Measurements from ENCODE around the gene GTF3C6. TPM values are rescaled to one million over a fixed set of nuclear protein-coding genes. Genes with fewer than 3 reads are reported as not detected.
"Not testable (repeated sequence)": the region's sequence is repeated elsewhere in the genome, so short reads cannot be mapped to it uniquely, and the experiment has no call there.

GTF3C6 gene
- total and polyA plus RNA-seq, 2 experiments from 2014 or later, result 63.1 to 106 TPM

- TF ChIP-seq EZH2phosphoT487 (IDR thresholded peaks at IDR 0.05; ENCODE audit: low read depth, severe bottlenecking, unreplicated experiment), result no peak
- no peak for TF ChIP-seq CTCF (IDR thresholded peaks at IDR 0.05; ENCODE audit: poor library complexity)
- no peak for TF ChIP-seq EZH2 (IDR thresholded peaks at IDR 0.05; ENCODE audit: borderline replicate concordance)
- Histone ChIP-seq H3K4me2 (peak overlapping the region; percentile 67), H4K20me1 (ENCODE audit: insufficient read depth, poor library complexity, severe bottlenecking) (no peaks in the 10 kb centered on the region), H3K4me1 (ENCODE audit: insufficient read depth) (peaks cover 10% of the 10 kb centered on the region), H3K9me2 (replicated peaks; ENCODE audit: insufficient read depth) (no peaks in the 10 kb centered on the region), H3K27me3 (no peaks in the 10 kb centered on the region), H3K27ac (peak overlapping the region; percentile 83), H2AFZ (peak overlapping the region; percentile 28), H3K36me3 (replicated peaks; ENCODE audit: insufficient read depth, low read depth) (no peaks in the 10 kb centered on the region), H3K9me3 (ENCODE audit: low read depth) (no peaks in the 10 kb centered on the region), H3K79me2 (peaks cover 2% of the 10 kb centered on the region), H3K4me3 (no peak overlapping the region)
- WGBS (ENCODE audit: low lambda C conversion rate, missing lambda C conversion rate), result 53% methylated on average over 8 of the region's 8 CpGs
- peak; percentile 53 for DNase-seq (ENCODE audit: low spot score)
Observed at GRCh38 chr6:110951986-110952794, 6.3 kb upstream of the GTF3C6 start.

DNA sequence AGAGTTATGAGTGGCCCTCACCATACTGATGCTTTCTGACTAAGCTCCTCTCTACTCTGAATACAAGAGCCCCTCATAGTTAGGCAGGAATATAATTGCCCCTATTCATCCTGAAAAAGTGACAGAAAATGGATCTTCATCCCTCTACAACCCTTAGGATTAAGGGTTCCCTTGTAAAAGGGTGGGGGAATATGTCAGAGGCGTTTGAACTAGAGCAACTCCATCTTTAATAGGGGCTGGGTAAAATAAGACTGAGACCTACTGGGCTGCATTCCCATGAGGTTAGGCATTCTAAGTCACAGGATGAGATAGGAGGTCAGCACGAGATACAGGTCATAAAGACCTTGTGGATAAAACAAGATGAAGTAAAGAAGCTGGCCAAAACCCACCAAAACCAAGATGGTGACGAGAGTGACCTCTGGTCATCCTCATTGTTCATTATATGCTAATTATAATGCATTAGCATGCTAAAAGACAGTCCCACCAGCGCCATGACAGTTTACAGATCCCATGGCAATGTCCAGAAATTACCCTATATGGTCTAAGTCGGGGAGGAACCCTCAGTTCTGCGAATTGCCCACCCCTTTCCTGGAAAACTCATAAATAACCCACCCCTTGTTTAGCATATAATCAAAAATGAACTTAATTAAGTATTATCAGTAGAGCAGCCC lies 4.7 kb upstream of the GTF3C6 start:
- WGBS (ENCODE audit: low lambda C conversion rate, missing lambda C conversion rate), result 87% methylated on average over 6 of the region's 6 CpGs
- no peaks in the 10 kb centered on the region for H3K36me3 ChIP-seq (replicated peaks; ENCODE audit: insufficient read depth, low read depth)
- H3K4me2 ChIP-seq, result no peak overlapping the region
- H3K27ac ChIP-seq, result no peak overlapping the region
- no peaks in the 10 kb centered on the region for H3K9me3 ChIP-seq (ENCODE audit: low read depth)
- no peaks in the 10 kb centered on the region for H4K20me1 ChIP-seq (ENCODE audit: insufficient read depth, poor library complexity, severe bottlenecking)
- no peak overlapping the region for H2AFZ ChIP-seq
- TF ChIP-seq CTCF (IDR thresholded peaks at IDR 0.05; ENCODE audit: poor library complexity) (no peak), EZH2phosphoT487 (IDR thresholded peaks at IDR 0.05; ENCODE audit: low read depth, severe bottlenecking, unreplicated experiment) (no peak), EZH2 (IDR thresholded peaks at IDR 0.05; ENCODE audit: borderline replicate concordance) (no peak)
- H3K27me3 ChIP-seq, result no peaks in the 10 kb centered on the region
- DNase-seq (ENCODE audit: low spot score), result no peak
- H3K4me3 ChIP-seq, result no peak overlapping the region
- peaks cover 6% of the 10 kb centered on the region for H3K79me2 ChIP-seq
- peaks cover 16% of the 10 kb centered on the region for H3K4me1 ChIP-seq (ENCODE audit: insufficient read depth)
- H3K9me2 ChIP-seq (replicated peaks; ENCODE audit: insufficient read depth), result no peaks in the 10 kb centered on the region

- Histone ChIP-seq H3K9me2 (replicated peaks; ENCODE audit: insufficient read depth) (no peaks in the 10 kb centered on the region), H3K79me2 (peaks cover 20% of the 10 kb centered on the region), H3K4me2 (peak overlapping the region; percentile 74), H3K27me3 (no peaks in the 10 kb centered on the region), H2AFZ (no peak overlapping the region), H3K4me3 (no peak overlapping the region), H3K4me1 (ENCODE audit: insufficient read depth) (peaks cover 7% of the 10 kb centered on the region), H3K27ac (no peak overlapping the region), H4K20me1 (ENCODE audit: insufficient read depth, poor library complexity, severe bottlenecking) (no peaks in the 10 kb centered on the region), H3K36me3 (replicated peaks; ENCODE audit: insufficient read depth, low read depth) (no peaks in the 10 kb centered on the region), H3K9me3 (ENCODE audit: low read depth) (no peaks in the 10 kb centered on the region)
- no peak for DNase-seq (ENCODE audit: low spot score)
- TF ChIP-seq CTCF (IDR thresholded peaks at IDR 0.05; ENCODE audit: poor library complexity), result no peak
- no peak for TF ChIP-seq EZH2phosphoT487 (IDR thresholded peaks at IDR 0.05; ENCODE audit: low read depth, severe bottlenecking, unreplicated experiment)
- TF ChIP-seq EZH2 (IDR thresholded peaks at IDR 0.05; ENCODE audit: borderline replicate concordance), result no peak
Observed at GRCh38 chr6:110960014-110960390, 1.5 kb downstream of the GTF3C6 start.

DNA sequence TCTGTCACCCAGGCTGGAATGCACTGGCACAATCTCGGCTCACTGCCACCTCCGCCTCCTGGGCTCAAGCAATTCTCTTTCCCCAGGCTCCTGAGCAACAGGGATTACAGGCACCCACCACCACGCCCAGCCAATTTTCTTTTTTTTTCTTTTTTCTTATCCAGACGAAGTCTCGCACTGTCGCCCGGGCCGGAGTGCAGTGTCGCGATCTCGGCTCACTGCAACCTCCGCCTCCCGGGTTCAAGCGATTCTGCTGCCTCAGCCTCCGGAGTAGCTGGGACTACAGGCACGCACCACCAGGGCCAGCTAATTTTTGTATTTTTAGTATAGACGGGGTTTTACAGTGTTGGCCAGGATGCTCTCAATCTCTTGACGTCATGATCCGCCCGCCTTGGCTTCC lies 4.1 kb downstream of the GTF3C6 start:
- H3K36me3 ChIP-seq (replicated peaks; ENCODE audit: insufficient read depth, low read depth); H4K20me1 ChIP-seq (ENCODE audit: insufficient read depth, poor library complexity, severe bottlenecking); H3K4me3 ChIP-seq; H3K27ac ChIP-seq; H3K27me3 ChIP-seq; H3K4me2 ChIP-seq; H2AFZ ChIP-seq; H3K9me3 ChIP-seq (ENCODE audit: low read depth); DNase-seq (ENCODE audit: low spot score); H3K9me2 ChIP-seq (replicated peaks; ENCODE audit: insufficient read depth); H3K4me1 ChIP-seq (ENCODE audit: insufficient read depth): not testable (repeated sequence)
- WGBS (ENCODE audit: low lambda C conversion rate, missing lambda C conversion rate), result 98% methylated on average over 20 of the region's 20 CpGs
- peaks cover 15% of the 10 kb centered on the region for H3K79me2 ChIP-seq
